SU-DHL-6 (cell line): ENCODE results near the gene STARD5.

Source experiments
- EZH2phosphoT487 ChIP-seq: fragments of 200-600 bp; sonication (generic), shearing (Covaris generic); conservative IDR thresholded peaks from 2 replicates; pipeline ENCODE4 v1.6.1; 2018; ENCODE audit warnings: mild to moderate bottlenecking, antibody characterized with exemption, low read length, moderate library complexity, mixed read lengths
- TF ChIP-seq, protein P1 (sequence below): fragments of 200-600 bp; sonication (generic); IDR thresholded peaks from one replicate; pipeline ENCODE4 v1.5.1; 2017; ENCODE audit warnings: antibody characterized with exemption, mild to moderate bottlenecking, low read length, moderate library complexity; ENCODE audit not compliant: insufficient read depth, poor library complexity, severe bottlenecking

DNA sequence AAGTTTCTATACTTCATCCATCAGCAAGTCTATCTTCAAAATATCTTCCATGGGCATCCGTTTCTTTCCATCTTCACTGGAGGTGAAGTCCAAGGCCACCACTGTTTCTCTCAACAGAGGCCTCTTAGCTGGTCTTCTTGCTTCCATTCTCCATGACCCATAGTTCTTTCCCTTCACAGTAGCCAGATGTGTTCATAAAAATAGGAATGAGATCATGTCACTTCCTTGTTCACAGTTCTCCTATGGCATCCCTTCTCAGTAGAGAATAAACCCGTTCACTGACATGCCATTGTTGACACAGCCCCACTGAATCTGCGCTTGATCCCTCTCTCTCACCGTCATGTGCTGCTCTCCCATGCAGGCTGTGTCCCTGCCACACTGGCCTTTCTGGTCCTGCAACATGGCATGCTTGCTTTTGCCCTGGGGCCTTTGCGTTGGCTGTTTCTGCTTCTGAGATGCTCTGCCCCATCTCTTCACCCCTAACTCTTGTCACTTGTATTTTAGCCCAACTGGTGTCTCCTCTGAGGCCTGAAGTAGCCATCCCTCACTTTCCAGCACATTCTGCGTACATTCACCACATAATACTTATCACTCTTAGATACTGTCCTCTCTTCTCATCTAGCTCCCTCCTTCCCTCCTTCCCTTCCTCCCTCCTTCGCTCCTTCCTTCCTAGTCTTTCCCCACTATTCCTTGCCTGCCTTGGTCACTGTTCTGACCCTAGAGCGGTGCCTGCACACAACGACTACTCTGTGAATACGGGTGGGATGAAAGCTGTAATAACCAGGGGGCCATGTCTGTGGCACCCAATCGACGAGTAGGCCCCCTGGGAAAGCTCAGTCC is 42.0 kb downstream of the STARD5 start:
- TF ChIP-seq, protein P1, sequence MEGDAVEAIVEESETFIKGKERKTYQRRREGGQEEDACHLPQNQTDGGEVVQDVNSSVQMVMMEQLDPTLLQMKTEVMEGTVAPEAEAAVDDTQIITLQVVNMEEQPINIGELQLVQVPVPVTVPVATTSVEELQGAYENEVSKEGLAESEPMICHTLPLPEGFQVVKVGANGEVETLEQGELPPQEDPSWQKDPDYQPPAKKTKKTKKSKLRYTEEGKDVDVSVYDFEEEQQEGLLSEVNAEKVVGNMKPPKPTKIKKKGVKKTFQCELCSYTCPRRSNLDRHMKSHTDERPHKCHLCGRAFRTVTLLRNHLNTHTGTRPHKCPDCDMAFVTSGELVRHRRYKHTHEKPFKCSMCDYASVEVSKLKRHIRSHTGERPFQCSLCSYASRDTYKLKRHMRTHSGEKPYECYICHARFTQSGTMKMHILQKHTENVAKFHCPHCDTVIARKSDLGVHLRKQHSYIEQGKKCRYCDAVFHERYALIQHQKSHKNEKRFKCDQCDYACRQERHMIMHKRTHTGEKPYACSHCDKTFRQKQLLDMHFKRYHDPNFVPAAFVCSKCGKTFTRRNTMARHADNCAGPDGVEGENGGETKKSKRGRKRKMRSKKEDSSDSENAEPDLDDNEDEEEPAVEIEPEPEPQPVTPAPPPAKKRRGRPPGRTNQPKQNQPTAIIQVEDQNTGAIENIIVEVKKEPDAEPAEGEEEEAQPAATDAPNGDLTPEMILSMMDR: no peak
- no peak for TF ChIP-seq EZH2phosphoT487
